HEK293 (cell line): Measurements from ENCODE around the gene COQ8A.

Experiments
- CTCF ChIA-PET: fragments of 350-600 bp; formaldehyde crosslinking; extraction: SDS; loops from one replicate; lab custom pipeline; 2021; ENCODE audit warnings: antibody characterized with exemption; lab: Yijun Ruan, JAX
- POLR2A ChIA-PET: fragments of 300-600 bp; formaldehyde crosslinking; extraction: SDS; loops from one replicate; lab custom pipeline; 2020; ENCODE audit warnings: antibody characterized with exemption, inconsistent platforms; lab: Yijun Ruan, JAX
- H3K27ac ChIP-seq: fragments of 200-500 bp; sonication (Bioruptor generic); 2 replicates; pipeline ENCODE4 v1.5.1; 2014; ENCODE audit warnings: low read depth, low read length, control low read depth, inconsistent platforms; ENCODE audit errors: extremely low read depth
- H3K36me3 ChIP-seq, 2 experiments: fragments of 200-500 bp in 1 of 2; sonication (Bioruptor generic) in 1 of 2; 1 replicate in 1 of 2; 2 replicates in 1 of 2; pipeline ENCODE4 v1.5.1; 2014 to 2017; ENCODE audit warnings: inconsistent platforms in 2 of 2, low read length in 2 of 2; ENCODE audit not compliant: control insufficient read depth in 2 of 2, insufficient read depth in 1 of 2
- H3K4me1 ChIP-seq: fragments of 200-500 bp; sonication (Bioruptor generic); 2 replicates; pipeline ENCODE4 v1.5.1; 2014; ENCODE audit warnings: mild to moderate bottlenecking, low read length, inconsistent platforms; ENCODE audit not compliant: control insufficient read depth, insufficient read depth
- H3K4me3 ChIP-seq: 2 replicates; pipeline ENCODE4 v1.5.1; 2011; ENCODE audit warnings: low read depth, mild to moderate bottlenecking, control low read depth, low read length, moderate library complexity
- H3K9me3 ChIP-seq: fragments of 200-500 bp; sonication (Bioruptor generic); 2 replicates; pipeline ENCODE4 v1.5.1; 2014; ENCODE audit warnings: low read depth, low read length, inconsistent platforms; ENCODE audit not compliant: control insufficient read depth, insufficient read depth
- BCL11B ChIP-seq: fragments of 450-650 bp; formaldehyde crosslinking; IDR thresholded peaks from 2 replicates; pipeline ENCODE4 v1.5.1; 2016; ENCODE audit warnings: low read depth, missing biosample characterization, missing genetic modification characterization
- KLF8 ChIP-seq: fragments of 450-650 bp; formaldehyde crosslinking; IDR thresholded peaks from 2 replicates; pipeline ENCODE4 v1.5.1; 2016; ENCODE audit warnings: missing biosample characterization, missing genetic modification characterization
- OVOL3 ChIP-seq: fragments of 450-650 bp; formaldehyde crosslinking; IDR thresholded peaks from 2 replicates; pipeline ENCODE4 v1.5.1; 2016; ENCODE audit warnings: missing biosample characterization, missing genetic modification characterization
- PRDM1 ChIP-seq: fragments of 450-650 bp; formaldehyde crosslinking; IDR thresholded peaks from 2 replicates; pipeline ENCODE4; 2016; ENCODE audit warnings: missing biosample characterization, missing genetic modification characterization
- SP3 ChIP-seq: fragments of 450-650 bp; formaldehyde crosslinking; IDR thresholded peaks from 2 replicates; pipeline ENCODE4 v1.5.1; 2016; ENCODE audit warnings: missing biosample characterization, missing genetic modification characterization
- WT1 ChIP-seq: fragments of 450-650 bp; formaldehyde crosslinking; IDR thresholded peaks from 2 replicates; pipeline ENCODE4 v1.5.1; 2016; ENCODE audit warnings: missing biosample characterization, missing genetic modification characterization
- ZFP3 ChIP-seq: fragments of 450-650 bp; formaldehyde crosslinking; IDR thresholded peaks from 2 replicates; pipeline ENCODE4 v1.5.1; 2016; ENCODE audit warnings: low read depth, missing biosample characterization, missing genetic modification characterization
- ZFP69B ChIP-seq: fragments of 450-650 bp; formaldehyde crosslinking; IDR thresholded peaks from 2 replicates; pipeline ENCODE4 v1.5.1; 2016; ENCODE audit warnings: missing biosample characterization, missing genetic modification characterization
- ZNF10 ChIP-seq: fragments of 450-650 bp; formaldehyde crosslinking; IDR thresholded peaks from 2 replicates; pipeline ENCODE4 v1.5.1; 2017; ENCODE audit warnings: missing biosample characterization, missing genetic modification characterization
- ZNF112 ChIP-seq: fragments of 450-650 bp; formaldehyde crosslinking; IDR thresholded peaks from 2 replicates; pipeline ENCODE4 v1.5.0; 2017; ENCODE audit warnings: missing biosample characterization, missing genetic modification characterization
- ZNF239 ChIP-seq: fragments of 450-650 bp; formaldehyde crosslinking; IDR thresholded peaks from 2 replicates; pipeline ENCODE4 v1.5.1; 2016; ENCODE audit warnings: missing biosample characterization, missing genetic modification characterization
- ZNF341 ChIP-seq: fragments of 450-650 bp; formaldehyde crosslinking; IDR thresholded peaks from 2 replicates; pipeline ENCODE4; 2016; ENCODE audit warnings: low read depth, missing biosample characterization, missing genetic modification characterization
- ZNF558 ChIP-seq: fragments of 450-650 bp; formaldehyde crosslinking; IDR thresholded peaks from 2 replicates; pipeline ENCODE4 v1.5.1; 2016; ENCODE audit warnings: missing biosample characterization, missing genetic modification characterization
- ZNF621 ChIP-seq: fragments of 450-650 bp; formaldehyde crosslinking; IDR thresholded peaks from 2 replicates; pipeline ENCODE4 v1.5.1; 2017; ENCODE audit warnings: missing biosample characterization, missing genetic modification characterization
- ZNF670 ChIP-seq: fragments of 450-650 bp; formaldehyde crosslinking; IDR thresholded peaks from 2 replicates; pipeline ENCODE4 v1.5.1; 2016; ENCODE audit warnings: missing biosample characterization, missing genetic modification characterization, low read depth
- ZNF677 ChIP-seq: fragments of 450-650 bp; IDR thresholded peaks from 2 replicates; pipeline ENCODE4 v1.5.0; 2018; ENCODE audit warnings: missing biosample characterization, mild to moderate bottlenecking, missing genetic modification characterization, moderate library complexity
- ZNF692 ChIP-seq: fragments of 450-650 bp; formaldehyde crosslinking; IDR thresholded peaks from 2 replicates; pipeline ENCODE4 v1.5.1; 2016; ENCODE audit warnings: missing biosample characterization, missing genetic modification characterization
- ZNF791 ChIP-seq: fragments of 450-650 bp; formaldehyde crosslinking; IDR thresholded peaks from 2 replicates; pipeline ENCODE4 v1.5.1; 2016; ENCODE audit warnings: missing biosample characterization, missing genetic modification characterization
- ZNF792 ChIP-seq: fragments of 450-650 bp; formaldehyde crosslinking; IDR thresholded peaks from 2 replicates; pipeline ENCODE4 v1.5.1; 2016; ENCODE audit warnings: missing biosample characterization, missing genetic modification characterization
- ZNF837 ChIP-seq: fragments of 450-650 bp; formaldehyde crosslinking; IDR thresholded peaks from 2 replicates; pipeline ENCODE4 v1.5.1; 2016; ENCODE audit warnings: missing biosample characterization, missing genetic modification characterization
- ZSCAN16 ChIP-seq: fragments of 450-650 bp; formaldehyde crosslinking; IDR thresholded peaks from 2 replicates; pipeline ENCODE4 v1.5.1; 2016; ENCODE audit warnings: missing biosample characterization, missing genetic modification characterization
- TF ChIP-seq, protein P1 (sequence below): fragments of 450-650 bp; formaldehyde crosslinking; IDR thresholded peaks from 2 replicates; pipeline ENCODE4 v1.5.1; 2016; ENCODE audit warnings: missing biosample characterization, missing genetic modification characterization
- TF ChIP-seq, protein P2 (sequence below): fragments of 450-650 bp; formaldehyde crosslinking; IDR thresholded peaks from 2 replicates; pipeline ENCODE4 v1.5.1; 2017; ENCODE audit warnings: missing biosample characterization, mild to moderate bottlenecking, missing genetic modification characterization, moderate library complexity
- TF ChIP-seq, protein P3 (sequence below): fragments of 450-650 bp; IDR thresholded peaks from 2 replicates; pipeline ENCODE4 v1.5.1; 2018; ENCODE audit warnings: missing biosample characterization, mild to moderate bottlenecking, missing genetic modification characterization

COQ8A gene

GRCh38 chr1:226940806-226941067 lies 643 bp downstream of the COQ8A start:
- no peaks in the 10 kb centered on the region; a peak in 1 of 3 replicates for H3K36me3 ChIP-seq
- TF ChIP-seq ZNF670 (tag by site-specific recombination) (no peak), ZSCAN16 (tag by site-specific recombination) (no peak), ZNF791 (tag by site-specific recombination) (no peak), ZNF621 (tag by site-specific recombination) (no peak), ZNF558 (tag by site-specific recombination) (no peak), WT1 (tag by site-specific recombination) (no peak), ZNF692 (tag by site-specific recombination) (no peak), PRDM1 (tag by site-specific recombination) (peak; percentile 83), ZFP69B (tag by site-specific recombination) (no peak), SP3 (tag by site-specific recombination) (no peak), ZNF10 (tag by site-specific recombination) (no peak), ZFP3 (tag by site-specific recombination) (no peak), OVOL3 (tag by site-specific recombination) (no peak), ZNF341 (tag by site-specific recombination) (no peak), ZNF837 (tag by site-specific recombination) (no peak), ZNF239 (no peak), ZNF792 (tag by site-specific recombination) (no peak), KLF8 (no peak), ZNF112 (tag by site-specific recombination) (no peak), ZNF677 (no peak), BCL11B (tag by site-specific recombination) (no peak)
- TF ChIP-seq, protein P1, sequence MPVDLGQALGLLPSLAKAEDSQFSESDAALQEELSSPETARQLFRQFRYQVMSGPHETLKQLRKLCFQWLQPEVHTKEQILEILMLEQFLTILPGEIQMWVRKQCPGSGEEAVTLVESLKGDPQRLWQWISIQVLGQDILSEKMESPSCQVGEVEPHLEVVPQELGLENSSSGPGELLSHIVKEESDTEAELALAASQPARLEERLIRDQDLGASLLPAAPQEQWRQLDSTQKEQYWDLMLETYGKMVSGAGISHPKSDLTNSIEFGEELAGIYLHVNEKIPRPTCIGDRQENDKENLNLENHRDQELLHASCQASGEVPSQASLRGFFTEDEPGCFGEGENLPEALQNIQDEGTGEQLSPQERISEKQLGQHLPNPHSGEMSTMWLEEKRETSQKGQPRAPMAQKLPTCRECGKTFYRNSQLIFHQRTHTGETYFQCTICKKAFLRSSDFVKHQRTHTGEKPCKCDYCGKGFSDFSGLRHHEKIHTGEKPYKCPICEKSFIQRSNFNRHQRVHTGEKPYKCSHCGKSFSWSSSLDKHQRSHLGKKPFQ (tag by site-specific recombination): peak; percentile 97
- TF ChIP-seq, protein P2, sequence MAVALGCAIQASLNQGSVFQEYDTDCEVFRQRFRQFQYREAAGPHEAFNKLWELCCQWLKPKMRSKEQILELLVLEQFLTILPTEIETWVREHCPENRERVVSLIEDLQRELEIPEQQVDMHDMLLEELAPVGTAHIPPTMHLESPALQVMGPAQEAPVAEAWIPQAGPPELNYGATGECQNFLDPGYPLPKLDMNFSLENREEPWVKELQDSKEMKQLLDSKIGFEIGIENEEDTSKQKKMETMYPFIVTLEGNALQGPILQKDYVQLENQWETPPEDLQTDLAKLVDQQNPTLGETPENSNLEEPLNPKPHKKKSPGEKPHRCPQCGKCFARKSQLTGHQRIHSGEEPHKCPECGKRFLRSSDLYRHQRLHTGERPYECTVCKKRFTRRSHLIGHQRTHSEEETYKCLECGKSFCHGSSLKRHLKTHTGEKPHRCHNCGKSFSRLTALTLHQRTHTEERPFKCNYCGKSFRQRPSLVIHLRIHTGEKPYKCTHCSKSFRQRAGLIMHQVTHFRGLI (tag by site-specific recombination): peak; percentile 90
- TF ChIP-seq, protein P3, sequence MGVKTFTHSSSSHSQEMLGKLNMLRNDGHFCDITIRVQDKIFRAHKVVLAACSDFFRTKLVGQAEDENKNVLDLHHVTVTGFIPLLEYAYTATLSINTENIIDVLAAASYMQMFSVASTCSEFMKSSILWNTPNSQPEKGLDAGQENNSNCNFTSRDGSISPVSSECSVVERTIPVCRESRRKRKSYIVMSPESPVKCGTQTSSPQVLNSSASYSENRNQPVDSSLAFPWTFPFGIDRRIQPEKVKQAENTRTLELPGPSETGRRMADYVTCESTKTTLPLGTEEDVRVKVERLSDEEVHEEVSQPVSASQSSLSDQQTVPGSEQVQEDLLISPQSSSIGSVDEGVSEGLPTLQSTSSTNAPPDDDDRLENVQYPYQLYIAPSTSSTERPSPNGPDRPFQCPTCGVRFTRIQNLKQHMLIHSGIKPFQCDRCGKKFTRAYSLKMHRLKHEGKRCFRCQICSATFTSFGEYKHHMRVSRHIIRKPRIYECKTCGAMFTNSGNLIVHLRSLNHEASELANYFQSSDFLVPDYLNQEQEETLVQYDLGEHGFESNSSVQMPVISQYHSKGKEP (tag by site-specific recombination): no peak
- H3K9me3 ChIP-seq: no peaks in the 10 kb centered on the region
- no peak overlapping the region; the same call in 1 of the 2 replicates for H3K27ac ChIP-seq
- CTCF ChIA-PET: no interaction called here
- H3K4me3 ChIP-seq: peak overlapping the region; percentile 73
- POLR2A ChIA-PET: interaction anchor here (0.6 to 1.1 kb wide), 2 partner anchors 18 to 223 kb away, joined by 6 to 12 read pairs; no protein-coding TSS in a partner anchor
- H3K4me1 ChIP-seq: peaks cover 14% of the 10 kb centered on the region
